Erythroblast (primary cell): ENCODE data around the gene C1orf226.
"Not testable (repeated sequence)": the region's sequence is repeated elsewhere in the genome, so short reads cannot be mapped to it uniquely, and the experiment has no call there.

ENCODE experiments used
- DNase-seq, 2 experiments: peaks; one replicate each; lab custom pipeline; 2025; lab: John Stamatoyannopoulos, UW
- GATA1 ChIP-seq: IDR thresholded peaks from 2 replicates; pipeline ENCODE4 v1.6.1; 2011; ENCODE audit warnings: low read depth, mild to moderate bottlenecking, control low read depth, low read length, moderate library complexity
- POLR2A ChIP-seq: IDR thresholded peaks from 2 replicates; pipeline ENCODE4 v1.6.1; 2011; ENCODE audit warnings: mild to moderate bottlenecking, low read length

C1orf226 gene

DNA sequence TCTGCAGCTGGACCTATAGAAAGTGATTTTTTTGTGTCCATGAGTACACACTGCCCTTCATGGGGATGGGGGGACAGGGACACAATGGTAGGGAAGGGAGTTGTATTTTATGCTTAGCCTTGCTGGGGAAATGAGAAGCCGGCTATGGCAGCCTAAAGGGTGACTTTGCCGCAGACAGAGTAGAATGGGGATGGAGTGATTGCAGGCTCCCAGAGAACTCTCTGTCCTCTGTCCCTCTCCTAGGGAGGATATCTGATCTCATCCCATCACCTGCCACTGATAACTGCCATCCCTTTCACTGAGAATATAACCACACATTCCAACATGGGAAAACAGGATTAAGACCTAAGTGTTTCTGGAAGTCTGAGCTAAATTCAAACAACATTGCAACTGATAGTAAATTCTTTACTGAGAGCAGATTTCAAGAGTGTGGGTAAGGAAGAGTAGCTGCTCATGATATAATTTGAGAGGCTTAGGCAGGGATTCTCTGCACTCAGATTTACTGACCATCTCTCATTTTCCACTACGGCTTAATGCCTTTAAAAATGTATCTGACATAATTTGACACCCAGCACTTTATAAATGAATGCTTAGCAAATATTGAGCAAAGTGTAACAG is 16.5 kb downstream of the C1orf226 start:
- TF ChIP-seq POLR2A (no peak), GATA1 (no peak)

DNA sequence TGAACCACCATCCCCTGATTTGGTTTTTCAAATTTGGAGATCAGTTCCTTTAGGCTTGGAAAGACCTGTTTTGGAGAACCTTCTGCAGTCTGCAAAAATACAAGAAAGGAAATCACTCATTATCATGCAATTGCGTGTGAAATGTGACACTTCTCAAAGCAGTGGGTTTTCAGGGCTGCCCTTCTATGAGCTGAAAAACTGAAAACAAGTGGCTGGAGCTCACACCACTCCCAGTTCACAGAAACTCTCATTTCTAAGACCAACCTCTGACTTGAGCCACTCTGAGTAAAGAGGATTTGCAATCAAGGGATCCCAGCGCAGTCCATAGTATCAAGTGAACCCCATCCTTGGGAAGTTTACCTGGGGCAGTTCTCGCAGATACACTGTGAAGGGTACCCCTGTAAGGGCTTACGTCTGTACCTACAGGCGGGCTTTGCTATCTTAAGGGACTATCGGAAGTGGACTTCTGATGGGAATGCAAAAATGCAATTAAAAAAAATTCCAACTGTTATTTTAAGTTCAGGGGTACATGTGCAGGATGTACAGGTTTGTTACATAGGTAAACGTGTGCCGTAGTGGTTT is 17.6 kb downstream of the C1orf226 start:
- TF ChIP-seq GATA1 = no peak
- TF ChIP-seq POLR2A = no peak
- no peak for DNase-seq

More for the DNA sequence above, 16.5 kb downstream of the C1orf226 start:
- no peak for DNase-seq

DNA sequence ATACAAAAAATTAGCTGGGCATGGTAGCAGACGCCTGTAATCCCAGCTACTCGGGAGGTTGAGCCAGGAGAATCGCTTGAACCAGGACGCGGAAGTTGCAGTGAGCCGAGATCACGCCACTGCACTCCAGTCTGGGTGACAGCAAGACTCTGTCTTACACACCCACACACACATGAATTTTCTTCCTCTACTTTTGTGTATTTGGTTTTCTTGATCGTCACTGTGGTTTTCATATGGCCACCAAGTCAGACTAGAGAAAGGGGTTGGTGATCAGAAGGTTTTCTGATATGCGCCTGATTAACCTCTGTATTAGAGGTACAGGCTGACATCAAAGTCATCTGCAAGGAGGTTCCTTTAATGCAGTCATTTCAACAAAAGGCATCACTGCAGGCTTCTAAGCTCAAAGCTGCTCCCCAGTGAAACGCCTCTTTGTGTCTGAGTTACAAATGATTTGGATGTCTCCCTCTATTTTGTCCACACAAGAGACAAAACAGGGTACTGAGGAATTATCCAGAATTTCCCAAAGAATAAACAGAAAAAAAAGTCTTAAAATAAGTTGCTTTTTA is 19.3 kb downstream of the C1orf226 start:
- no peak for DNase-seq
- no peak for TF ChIP-seq GATA1
- TF ChIP-seq POLR2A = no peak

DNA sequence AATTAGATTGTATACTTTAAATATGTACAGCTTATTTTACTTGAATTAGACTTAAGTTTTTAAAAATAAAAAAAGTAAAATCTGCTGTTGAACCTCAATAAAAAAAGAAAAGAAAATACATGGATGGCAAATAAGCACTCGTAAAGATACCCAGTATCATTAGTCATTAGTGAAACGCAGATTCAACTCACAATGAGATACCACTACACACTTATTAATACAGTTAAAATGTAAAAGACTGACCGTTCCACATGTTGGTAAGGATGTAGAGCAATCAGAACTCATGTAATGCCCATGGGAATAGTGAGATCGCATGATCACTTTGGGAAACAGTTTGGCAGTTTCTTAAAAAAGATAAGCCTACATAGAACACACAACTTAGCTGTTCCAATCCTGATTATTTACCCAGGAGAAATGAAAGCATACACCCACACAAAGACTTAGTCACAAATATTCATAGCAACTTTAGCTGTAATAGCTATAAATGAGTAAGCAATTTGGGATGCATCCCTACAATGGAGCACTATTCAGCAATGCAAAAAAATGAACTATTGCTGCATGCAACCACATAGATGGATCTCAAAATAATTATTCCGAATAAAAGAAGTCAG is 23.1 kb downstream of the C1orf226 start:
- no peak for TF ChIP-seq GATA1
- no peak for TF ChIP-seq POLR2A

DNA sequence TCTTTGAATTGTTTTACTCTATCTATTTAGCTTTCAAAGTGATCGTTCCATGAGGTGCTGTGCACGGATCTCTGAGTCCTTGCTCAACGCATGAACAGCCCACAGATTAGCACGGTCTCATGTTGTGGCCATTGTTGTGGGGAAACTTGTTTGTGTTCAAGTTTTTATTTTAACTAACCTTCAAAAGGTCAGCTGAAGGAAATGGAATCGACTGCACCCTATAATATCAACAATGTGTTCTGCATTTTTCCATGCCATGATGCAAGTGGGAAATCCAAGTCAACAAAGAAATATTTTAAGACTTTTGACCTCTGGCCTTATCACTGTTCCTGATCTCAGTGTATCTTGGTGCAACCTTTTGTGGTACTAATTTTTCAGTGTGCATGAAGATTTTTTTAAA is 24.3 kb downstream of the C1orf226 start:
- no peak for DNase-seq
- TF ChIP-seq POLR2A = no peak
- TF ChIP-seq GATA1 = no peak

More for the DNA sequence above, 23.1 kb downstream of the C1orf226 start:
- DNase-seq = no peak

DNA sequence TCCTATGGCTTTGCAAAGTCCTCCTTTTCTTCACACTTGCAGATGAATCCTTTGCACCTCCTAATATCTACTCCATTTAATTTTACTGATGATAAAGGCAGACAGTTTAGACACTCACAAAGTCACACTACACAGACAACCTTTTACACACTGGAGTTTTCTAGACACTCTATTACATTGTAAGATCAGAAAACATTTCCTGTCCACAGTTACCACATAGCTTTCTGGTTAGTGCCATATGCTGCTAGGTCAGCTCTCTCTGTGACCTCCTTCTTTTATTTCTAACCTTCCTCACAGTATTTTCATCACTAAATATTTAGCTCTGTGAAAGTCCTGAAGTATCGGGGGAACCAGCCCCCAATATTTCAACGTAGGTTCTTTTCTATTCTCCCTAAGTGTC is 25.3 kb downstream of the C1orf226 start:
- TF ChIP-seq GATA1 (no peak), POLR2A (no peak)
- no peak for DNase-seq

DNA sequence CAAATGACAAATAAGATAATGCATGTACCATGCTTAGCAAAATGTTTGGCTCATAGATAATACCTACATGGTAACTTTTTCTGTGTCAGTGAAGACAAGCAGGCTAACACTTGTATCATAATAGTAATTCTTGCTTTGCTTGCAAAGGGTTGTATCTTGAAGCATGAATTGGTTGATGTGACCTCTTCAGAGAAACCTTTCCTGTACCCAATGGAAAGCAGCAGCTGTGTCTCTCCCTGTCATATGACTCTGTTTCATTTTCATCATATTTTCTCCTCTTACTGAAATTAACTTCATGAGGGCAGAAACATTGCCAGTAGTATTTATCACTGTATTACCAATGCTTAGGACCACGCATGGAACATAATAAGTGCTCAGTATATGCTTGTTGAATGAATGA is 26.0 kb downstream of the C1orf226 start:
- TF ChIP-seq POLR2A (no peak), GATA1 (no peak)
- no peak for DNase-seq

DNA sequence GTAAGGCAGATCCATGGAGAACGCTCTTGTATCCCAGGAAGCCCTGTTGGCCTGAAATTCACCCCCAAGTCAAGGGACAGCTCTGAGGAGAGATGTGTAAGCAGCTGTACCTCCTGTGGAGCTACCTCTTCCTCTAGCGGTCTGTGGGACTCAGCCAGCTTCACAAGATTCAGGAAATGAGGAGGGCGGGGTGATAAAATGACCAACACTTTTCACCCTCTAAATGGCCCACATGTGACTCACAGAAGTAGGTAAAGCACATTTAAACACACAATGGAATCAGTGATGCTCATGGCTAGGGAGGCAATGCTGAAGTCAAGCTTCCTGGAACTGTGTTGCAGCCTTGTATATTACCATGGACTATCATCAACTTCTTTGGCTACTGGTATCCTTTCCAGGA is 30.5 kb downstream of the C1orf226 start, which contains the start of gene SH2D1B:
Gene SH2D1B, minus strand, starts transcription at position 135 of the 400 bp plus-strand sequence. Its CDS starts 120 bp downstream, at position 15.
- no peak for TF ChIP-seq POLR2A
- no peak for TF ChIP-seq GATA1
- DNase-seq = no peak

DNA sequence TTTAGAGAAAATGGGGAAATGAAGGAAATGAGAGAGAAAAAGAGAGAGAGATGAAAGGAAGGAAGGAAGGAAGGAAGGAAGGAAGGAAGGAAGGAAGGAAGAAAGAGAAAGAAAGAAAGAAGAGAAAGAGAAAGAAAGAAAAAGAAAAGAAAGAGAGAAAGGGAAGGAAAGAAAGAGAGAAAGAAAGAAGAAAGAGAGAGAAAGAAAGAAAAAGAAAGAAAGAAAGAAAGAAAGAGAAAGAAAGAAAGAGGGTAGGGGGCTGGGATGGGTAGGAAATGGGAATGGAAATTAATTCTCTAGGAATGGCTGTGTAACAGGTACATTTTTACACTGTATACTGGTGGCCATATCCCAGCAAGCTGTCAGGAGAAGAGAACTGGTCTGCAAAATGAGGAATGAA is 34.7 kb downstream of the C1orf226 start:
- TF ChIP-seq POLR2A (no peak), GATA1 (no peak)
- DNase-seq = no peak

DNA sequence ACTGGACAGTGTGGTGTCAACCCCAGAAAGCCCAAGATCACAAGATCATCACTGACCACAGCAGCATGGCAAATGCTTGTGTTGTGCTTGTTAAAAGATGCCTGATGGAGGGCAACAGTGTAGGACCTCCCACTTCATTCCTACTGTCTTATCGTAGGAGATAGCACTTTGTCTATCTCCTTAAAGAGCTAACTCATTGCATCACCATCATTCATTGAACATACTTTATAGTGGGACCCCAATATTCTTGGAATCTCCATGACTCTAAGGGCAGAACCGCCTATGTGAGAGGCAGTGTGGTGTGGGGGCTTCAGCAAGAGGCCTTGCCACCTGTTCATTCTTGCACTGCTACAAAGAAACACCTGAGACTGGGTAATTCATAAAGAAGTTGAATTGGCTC is 35.4 kb downstream of the C1orf226 start:
- TF ChIP-seq POLR2A (no peak), GATA1 (no peak)

DNA sequence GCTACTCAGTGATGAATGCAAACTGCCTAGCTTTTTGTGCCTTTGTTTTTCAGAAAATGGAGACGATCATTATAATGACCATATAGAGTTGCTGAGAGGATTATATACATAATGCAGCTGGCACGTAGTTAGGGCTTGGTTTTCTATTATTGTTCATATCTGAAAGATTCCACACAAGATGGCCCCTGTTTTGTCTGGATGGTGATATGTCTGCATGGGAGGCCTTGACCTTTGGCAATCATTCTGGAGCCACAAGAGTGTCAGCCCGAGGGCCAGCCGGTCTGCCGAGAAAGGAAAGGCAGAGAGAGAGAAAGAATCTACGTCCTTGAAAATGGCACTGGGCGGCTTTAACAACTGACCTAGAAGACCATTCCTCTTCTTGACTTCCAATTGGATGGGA is 36.1 kb downstream of the C1orf226 start:
- DNase-seq = no peak
- TF ChIP-seq GATA1 (no peak), POLR2A (no peak)

More for the DNA sequence above, 35.4 kb downstream of the C1orf226 start:
- no peak for DNase-seq

DNA sequence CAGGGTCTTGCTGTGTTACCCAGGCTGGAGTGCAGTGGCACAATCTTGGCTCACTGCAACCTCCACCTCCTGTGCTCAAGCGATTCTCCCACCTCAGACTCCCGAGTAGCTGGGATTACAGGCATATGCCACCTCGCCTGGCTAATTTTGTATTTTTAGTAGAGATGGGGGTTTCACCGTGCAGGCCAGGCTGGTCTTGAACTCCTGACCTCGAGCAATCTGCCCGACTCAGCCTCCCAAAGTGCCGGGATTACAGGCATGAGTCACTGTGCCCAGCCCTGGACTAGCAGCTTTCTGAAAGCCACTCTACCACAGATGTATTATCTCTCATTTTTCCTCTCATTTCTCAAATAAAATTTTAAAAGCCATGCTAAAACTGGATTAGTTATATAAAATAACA is 37.1 kb downstream of the C1orf226 start:
- DNase-seq = not testable (repeated sequence)

DNA sequence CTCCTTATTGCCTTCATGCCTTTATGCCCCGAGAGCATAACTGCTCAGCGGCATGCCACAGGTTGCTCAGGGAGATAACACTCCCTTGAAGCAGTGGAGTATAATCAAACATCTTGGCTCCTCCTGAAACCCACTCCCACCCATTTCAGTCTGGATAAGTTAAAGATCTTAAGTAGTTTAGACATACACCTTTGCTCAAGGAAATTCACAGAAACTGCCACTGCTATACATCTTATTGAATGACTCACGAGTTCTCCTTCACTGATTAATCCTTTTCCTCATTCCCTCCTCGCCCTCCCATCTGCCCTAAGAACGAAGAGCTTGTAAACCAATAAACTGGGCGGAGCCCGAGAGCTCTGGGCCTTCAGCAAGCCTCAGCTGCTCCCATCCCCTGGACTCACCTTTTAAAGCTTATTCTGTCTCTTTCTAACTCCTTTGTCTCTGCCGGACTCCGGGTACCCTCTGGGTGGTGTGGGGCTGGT is 38.0 kb downstream of the C1orf226 start:
- not testable (repeated sequence) for DNase-seq

DNA sequence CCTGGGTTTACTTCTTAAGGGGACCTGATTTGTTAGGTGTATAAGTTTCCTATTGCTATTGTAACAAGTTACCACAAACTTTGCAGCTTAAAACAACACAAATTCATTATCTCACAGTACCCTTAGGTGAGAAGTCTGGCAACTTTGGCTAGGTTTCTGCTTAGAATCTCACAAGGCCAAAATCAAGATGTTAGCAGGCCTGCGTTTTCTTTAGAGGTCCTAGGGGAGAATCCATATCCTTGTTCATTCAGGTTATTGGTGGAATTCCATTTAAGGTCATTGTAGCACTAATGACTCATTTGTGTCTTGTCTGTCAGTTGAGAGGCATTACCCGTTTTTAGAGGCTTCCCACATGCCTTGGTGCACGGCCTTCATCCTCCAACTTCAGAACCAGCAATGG is 38.6 kb downstream of the C1orf226 start:
- TF ChIP-seq POLR2A (no peak), GATA1 (no peak)

More for the DNA sequence above, 38.6 kb downstream of the C1orf226 start:
- DNase-seq = no peak
